SK-N-SH (cell line): Measurements from ENCODE around the gene C1orf174. TPM values are rescaled to one million over a fixed set of nuclear protein-coding genes. Genes with fewer than 3 reads are reported as not detected.

Source experiments
- CTCF ChIA-PET: fragments of 300-600, 350-600 bp; formaldehyde crosslinking; extraction: SDS; loops from one replicate; lab custom pipeline; 2021; lab: Yijun Ruan, JAX
- POLR2A ChIA-PET: fragments of 350-600 bp; sonication (Branson Sonifier 250); formaldehyde crosslinking; extraction: SDS; loops from one replicate; lab custom pipeline; 2020; ENCODE audit warnings: antibody characterized with exemption, inconsistent platforms; lab: Yijun Ruan, JAX
- DNase-seq: peaks from one replicate; pipeline ENCODE4 v3.0.0; 2012
- H2AFZ ChIP-seq: fragments of 200-600 bp; sonication (generic); 2 replicates; pipeline ENCODE4 v1.8.1; 2016; ENCODE audit warnings: antibody characterized with exemption, mild to moderate bottlenecking, low read depth
- H3F3A ChIP-seq: fragments of 200-600 bp; sonication (generic); replicated peaks from 2 replicates; pipeline ENCODE3; 2016; ENCODE audit warnings: antibody characterized with exemption, mild to moderate bottlenecking; ENCODE audit not compliant: insufficient read depth
- H3K27ac ChIP-seq, 2 experiments: fragments of 200-500 bp in 1 of 2; fragments of 200-600 bp in 1 of 2; sonication (Bioruptor generic) in 1 of 2; sonication (generic), shearing (Covaris generic) in 1 of 2; 2 replicates each; pipeline versions ENCODE4 v1.5.1 to v1.6.1; 2014 to 2016; ENCODE audit warnings: low read depth in 2 of 2, inconsistent platforms in 1 of 2, low read length in 1 of 2, mild to moderate bottlenecking in 1 of 2, mixed read lengths in 1 of 2
- H3K27me3 ChIP-seq: fragments of 200-600 bp; sonication (generic), shearing (Covaris generic); 2 replicates; pipeline ENCODE4 v1.6.1; 2016; ENCODE audit warnings: mixed run types; ENCODE audit not compliant: insufficient read depth
- H3K36me3 ChIP-seq, 2 experiments: fragments of 200-500 bp in 1 of 2; fragments of 200-600 bp in 1 of 2; sonication (Bioruptor generic) in 1 of 2; sonication (generic) in 1 of 2; replicated peaks in 1 of 2; 2 replicates each; pipeline versions ENCODE3 to v1.5.1; 2014 to 2016; ENCODE audit warnings: low read length in 1 of 2, mild to moderate bottlenecking in 1 of 2; ENCODE audit not compliant: insufficient read depth in 2 of 2, control insufficient read depth in 1 of 2
- H3K4me1 ChIP-seq, 2 experiments: fragments of 200-500 bp in 1 of 2; fragments of 200-600 bp in 1 of 2; sonication (Bioruptor generic) in 1 of 2; sonication (generic), shearing (Covaris generic) in 1 of 2; 2 replicates each; pipeline versions ENCODE4 v1.5.1 to v1.6.1; 2014 to 2016; ENCODE audit warnings: low read depth in 1 of 2, low read length in 1 of 2, mixed run types in 1 of 2; ENCODE audit not compliant: insufficient read depth in 2 of 2, control insufficient read depth in 1 of 2
- H3K4me2 ChIP-seq: fragments of 200-600 bp; sonication (generic), shearing (Covaris generic); 2 replicates; pipeline ENCODE4 v1.6.1; 2017; ENCODE audit warnings: mixed run types
- H3K4me3 ChIP-seq, 2 experiments: fragments of 200-500 bp in 1 of 2; fragments of 200-600 bp in 1 of 2; sonication (Bioruptor generic) in 1 of 2; sonication (generic), shearing (Covaris generic) in 1 of 2; 2 replicates each; pipeline versions ENCODE4 v1.5.1 to v1.8.1; 2014 to 2016; ENCODE audit warnings: low read depth in 2 of 2, inconsistent platforms in 1 of 2, low read length in 1 of 2, mild to moderate bottlenecking in 1 of 2, mixed read lengths in 1 of 2, moderate library complexity in 1 of 2
- H3K79me2 ChIP-seq: fragments of 200-600 bp; sonication (generic); 2 replicates; pipeline ENCODE4 v1.8.1; 2017; ENCODE audit warnings: mild to moderate bottlenecking; ENCODE audit not compliant: insufficient read depth
- H3K9ac ChIP-seq: fragments of 200-600 bp; sonication (generic); 2 replicates; pipeline ENCODE4 v1.6.1; 2017; ENCODE audit warnings: mixed run types
- H3K9me2 ChIP-seq: fragments of 200-600 bp; sonication (generic); 2 replicates; pipeline ENCODE4 v1.6.1; 2017; ENCODE audit warnings: mixed run types
- H3K9me3 ChIP-seq: fragments of 200-600 bp; sonication (generic); 2 replicates; pipeline ENCODE4 v1.6.1; 2017; ENCODE audit warnings: mixed run types, mild to moderate bottlenecking, moderate library complexity
- H4K20me1 ChIP-seq: fragments of 200-600 bp; sonication (generic); 2 replicates; pipeline ENCODE4 v1.6.1; 2017; ENCODE audit warnings: mild to moderate bottlenecking, mixed run types; ENCODE audit not compliant: insufficient read depth
- EZH2phosphoT487 ChIP-seq: fragments of 200-600 bp; sonication (generic); IDR thresholded peaks from 2 replicates; pipeline ENCODE4 v1.6.1; 2017; ENCODE audit warnings: low read depth, mixed run types, mild to moderate bottlenecking, antibody characterized with exemption, moderate library complexity, borderline replicate concordance
- FOXJ3 ChIP-seq: sonication (generic); formaldehyde crosslinking; IDR thresholded peaks from 2 replicates; pipeline ENCODE4 v1.5.1; 2020; ENCODE audit warnings: mild to moderate bottlenecking, missing genetic modification reagents
- FOXM1 ChIP-seq: IDR thresholded peaks from 2 replicates; pipeline ENCODE4 v1.4.0; 2012; ENCODE audit warnings: low read depth, mild to moderate bottlenecking
- GABPA ChIP-seq: IDR thresholded peaks from 2 replicates; pipeline ENCODE4 v1.4.0; 2012; ENCODE audit warnings: low read depth, mild to moderate bottlenecking
- JUND ChIP-seq: IDR thresholded peaks from 2 replicates; pipeline ENCODE4 v1.4.0; 2012
- NFIC ChIP-seq: IDR thresholded peaks from 2 replicates; pipeline ENCODE4 v1.4.0; 2012; ENCODE audit warnings: borderline replicate concordance
- POLR2AphosphoS5 ChIP-seq: IDR thresholded peaks from 2 replicates; pipeline ENCODE4 v1.6.1; 2012; ENCODE audit warnings: low read depth, low read length
- RCOR1 ChIP-seq: fragments of 150-350 bp; IDR thresholded peaks from 2 replicates; pipeline ENCODE4 v1.6.1; 2017; ENCODE audit warnings: antibody characterized with exemption, low read length
- RXRA ChIP-seq: IDR thresholded peaks from 2 replicates; pipeline ENCODE4 v1.4.0; 2012; ENCODE audit warnings: low read depth, mild to moderate bottlenecking, borderline replicate concordance
- TAF1 ChIP-seq: IDR thresholded peaks from 2 replicates; pipeline ENCODE4 v1.6.1; 2012; ENCODE audit warnings: low read depth, mild to moderate bottlenecking, low read length, moderate library complexity, borderline replicate concordance
- WGBS: methylation state at CpG from one replicate; pipeline ENCODE4 v1.1.6; 2017; ENCODE audit warnings: low lambda C conversion rate; 5-methylcytosine and 5-hydroxymethylcytosine counted together
- polyA plus RNA-seq, 3 experiments: library from polyadenylated mRNA; depleted of rRNA; stranded (reverse); fragments of >200 nt; gene quantifications; 2 replicates each; pipeline ENCODE4 v1.2.3, GENCODE V29; 2012
- TF ChIP-seq, protein P1 (sequence below): IDR thresholded peaks from 2 replicates; pipeline ENCODE4 v1.4.0; 2012; ENCODE audit warnings: low read depth, borderline replicate concordance
- TF ChIP-seq, protein P2 (sequence below): IDR thresholded peaks from 2 replicates; pipeline ENCODE4 v1.4.0; 2012; ENCODE audit warnings: low read depth
- TF ChIP-seq, protein P3 (sequence below): IDR thresholded peaks from 2 replicates; pipeline ENCODE4; 2012
- TF ChIP-seq, protein P4 (sequence below): fragments of 150-350 bp; IDR thresholded peaks from 2 replicates; pipeline ENCODE4 v1.6.1; 2016; ENCODE audit warnings: mild to moderate bottlenecking, low read depth, low read length
- TF ChIP-seq, protein P5 (sequence below): fragments of 150-350 bp; IDR thresholded peaks from 2 replicates; pipeline ENCODE4 v1.6.1; 2017; ENCODE audit warnings: antibody characterized with exemption, low read length, low read depth, borderline replicate concordance

Gene C1orf174
- polyA plus RNA-seq, 1 of the 3 experiments (the other 2 are of a cell fraction), result 21.4 TPM

DNA sequence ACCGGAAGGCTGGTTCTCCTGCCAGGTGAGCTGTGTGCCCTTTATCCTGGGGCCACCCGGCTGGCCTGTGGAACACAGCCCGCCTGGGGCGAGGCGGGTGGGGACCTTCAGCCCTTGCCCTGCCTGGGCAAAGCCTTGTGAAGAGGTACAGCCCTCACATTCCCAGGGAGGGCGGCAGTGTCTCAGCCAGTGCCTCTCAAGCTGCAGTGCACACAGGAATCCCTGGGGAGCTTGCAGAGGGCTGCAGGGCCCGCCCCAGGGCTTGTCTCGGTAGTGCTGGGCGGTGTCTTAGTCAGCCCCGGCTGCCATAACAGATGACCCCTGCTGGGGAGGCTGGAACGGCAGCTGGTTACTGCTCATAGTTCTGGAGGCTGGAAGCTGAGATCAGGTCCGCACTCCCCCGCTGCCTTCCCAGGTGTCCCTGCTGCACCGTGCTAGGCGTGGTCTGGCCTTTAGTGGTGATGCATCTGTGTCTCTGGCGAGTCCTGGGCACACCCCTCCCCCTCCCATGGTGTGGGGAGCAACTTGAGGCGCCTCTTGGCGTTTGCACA lies 30.2 kb downstream of the C1orf174 start:
- no peak overlapping the region for H3K4me2 ChIP-seq
- H3K4me3 ChIP-seq, result no peak overlapping the region
- no peak for TF ChIP-seq JUND
- TF ChIP-seq RCOR1, result no peak
- no peak for TF ChIP-seq FOXJ3 (CRISPR knock-in tag)
- TF ChIP-seq, protein P1, sequence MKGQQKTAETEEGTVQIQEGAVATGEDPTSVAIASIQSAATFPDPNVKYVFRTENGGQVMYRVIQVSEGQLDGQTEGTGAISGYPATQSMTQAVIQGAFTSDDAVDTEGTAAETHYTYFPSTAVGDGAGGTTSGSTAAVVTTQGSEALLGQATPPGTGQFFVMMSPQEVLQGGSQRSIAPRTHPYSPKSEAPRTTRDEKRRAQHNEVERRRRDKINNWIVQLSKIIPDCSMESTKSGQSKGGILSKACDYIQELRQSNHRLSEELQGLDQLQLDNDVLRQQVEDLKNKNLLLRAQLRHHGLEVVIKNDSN, result no peak
- TF ChIP-seq NFIC, result no peak
- TF ChIP-seq RXRA, result no peak
- TF ChIP-seq, protein P2, sequence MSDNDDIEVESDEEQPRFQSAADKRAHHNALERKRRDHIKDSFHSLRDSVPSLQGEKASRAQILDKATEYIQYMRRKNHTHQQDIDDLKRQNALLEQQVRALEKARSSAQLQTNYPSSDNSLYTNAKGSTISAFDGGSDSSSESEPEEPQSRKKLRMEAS, result no peak
- H2AFZ ChIP-seq, result no peak overlapping the region
- WGBS, result no CpG with 5 or more reads among the region's 18 CpGs
- H3K27me3 ChIP-seq, result no peaks in the 10 kb centered on the region
- peaks cover 3% of the 10 kb centered on the region for H3F3A ChIP-seq
- ChIA-PET POLR2A (no interaction called here), CTCF (interaction anchor here (1.2 kb wide), 1 partner anchor 21 kb away, joined by 3 read pairs; no protein-coding TSS in a partner anchor)
- no peaks in the 10 kb centered on the region for H3K9me2 ChIP-seq
- peaks cover 0 to 8% of the 10 kb centered on the region in 2 experiments for H3K36me3 ChIP-seq
- H4K20me1 ChIP-seq, result no peaks in the 10 kb centered on the region
- no peaks in the 10 kb centered on the region for H3K79me2 ChIP-seq
- H3K4me1 ChIP-seq, result no peaks in the 10 kb centered on the region
- no peaks in the 10 kb centered on the region for H3K9me3 ChIP-seq
- no peak for DNase-seq
- no peak overlapping the region for H3K9ac ChIP-seq
- H3K27ac ChIP-seq, result no peak overlapping the region

DNA sequence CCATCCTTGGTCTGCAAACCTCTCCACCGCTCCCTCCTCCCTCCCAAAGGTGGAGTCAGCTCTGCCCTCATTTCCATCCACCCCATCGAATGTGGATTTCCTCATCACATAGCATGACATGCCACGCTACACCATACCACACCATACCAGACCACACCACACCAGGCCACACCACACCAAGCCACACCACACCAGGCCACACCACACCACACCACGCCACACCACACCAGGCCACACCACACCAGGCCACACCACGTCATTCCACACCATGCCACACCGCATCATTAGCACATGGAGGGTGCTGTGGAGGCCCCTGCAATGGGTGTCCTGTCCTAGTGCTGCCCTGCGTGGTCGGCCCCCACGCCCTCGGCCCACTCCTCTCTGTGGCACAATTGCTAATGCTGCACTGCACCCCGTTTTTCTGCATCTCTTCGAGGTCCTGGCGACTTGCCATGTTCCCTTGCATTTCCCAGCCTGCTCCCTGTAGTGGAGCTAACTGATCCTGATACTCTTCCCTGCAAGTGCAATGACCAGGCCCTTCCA lies 31.5 kb downstream of the C1orf174 start:
- H3K27me3 ChIP-seq, result no peaks in the 10 kb centered on the region
- no peaks in the 10 kb centered on the region for H4K20me1 ChIP-seq
- H2AFZ ChIP-seq, result no peak overlapping the region
- no peaks in the 10 kb centered on the region for H3K9me3 ChIP-seq
- no peaks in the 10 kb centered on the region for H3K4me1 ChIP-seq
- no peaks in the 10 kb centered on the region for H3K79me2 ChIP-seq
- H3K9ac ChIP-seq, result no peak overlapping the region
- H3F3A ChIP-seq, result no peaks in the 10 kb centered on the region
- no peaks in the 10 kb centered on the region for H3K9me2 ChIP-seq
- H3K4me2 ChIP-seq, result no peak overlapping the region
- WGBS, result 74% methylated on average over 9 of the region's 13 CpGs
- DNase-seq, result no peak
- no peak overlapping the region for H3K27ac ChIP-seq
- H3K36me3 ChIP-seq, result peaks cover 0 to 5% of the 10 kb centered on the region in 2 experiments
- no peak overlapping the region for H3K4me3 ChIP-seq
- ChIA-PET POLR2A (interaction anchor here (1.1 kb wide), 1 partner anchor 11 kb away, joined by 3 read pairs; the partner anchor contains the start of genes CEP104 and DFFB), CTCF (interaction anchor here (1.4 kb wide), 1 partner anchor 13 kb away, joined by 3 read pairs; no protein-coding TSS in a partner anchor)
- TF ChIP-seq TAF1 (no peak), RCOR1 (no peak), JUND (no peak), EZH2phosphoT487 (no peak), GABPA (no peak), FOXM1 (no peak), POLR2AphosphoS5 (no peak)
- TF ChIP-seq, protein P3, sequence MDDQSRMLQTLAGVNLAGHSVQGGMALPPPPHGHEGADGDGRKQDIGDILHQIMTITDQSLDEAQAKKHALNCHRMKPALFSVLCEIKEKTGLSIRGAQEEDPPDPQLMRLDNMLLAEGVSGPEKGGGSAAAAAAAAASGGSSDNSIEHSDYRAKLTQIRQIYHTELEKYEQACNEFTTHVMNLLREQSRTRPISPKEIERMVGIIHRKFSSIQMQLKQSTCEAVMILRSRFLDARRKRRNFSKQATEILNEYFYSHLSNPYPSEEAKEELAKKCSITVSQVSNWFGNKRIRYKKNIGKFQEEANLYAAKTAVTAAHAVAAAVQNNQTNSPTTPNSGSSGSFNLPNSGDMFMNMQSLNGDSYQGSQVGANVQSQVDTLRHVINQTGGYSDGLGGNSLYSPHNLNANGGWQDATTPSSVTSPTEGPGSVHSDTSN, result no peak
- TF ChIP-seq, protein P4, sequence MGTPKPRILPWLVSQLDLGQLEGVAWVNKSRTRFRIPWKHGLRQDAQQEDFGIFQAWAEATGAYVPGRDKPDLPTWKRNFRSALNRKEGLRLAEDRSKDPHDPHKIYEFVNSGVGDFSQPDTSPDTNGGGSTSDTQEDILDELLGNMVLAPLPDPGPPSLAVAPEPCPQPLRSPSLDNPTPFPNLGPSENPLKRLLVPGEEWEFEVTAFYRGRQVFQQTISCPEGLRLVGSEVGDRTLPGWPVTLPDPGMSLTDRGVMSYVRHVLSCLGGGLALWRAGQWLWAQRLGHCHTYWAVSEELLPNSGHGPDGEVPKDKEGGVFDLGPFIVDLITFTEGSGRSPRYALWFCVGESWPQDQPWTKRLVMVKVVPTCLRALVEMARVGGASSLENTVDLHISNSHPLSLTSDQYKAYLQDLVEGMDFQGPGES, result no peak
- TF ChIP-seq, protein P5, sequence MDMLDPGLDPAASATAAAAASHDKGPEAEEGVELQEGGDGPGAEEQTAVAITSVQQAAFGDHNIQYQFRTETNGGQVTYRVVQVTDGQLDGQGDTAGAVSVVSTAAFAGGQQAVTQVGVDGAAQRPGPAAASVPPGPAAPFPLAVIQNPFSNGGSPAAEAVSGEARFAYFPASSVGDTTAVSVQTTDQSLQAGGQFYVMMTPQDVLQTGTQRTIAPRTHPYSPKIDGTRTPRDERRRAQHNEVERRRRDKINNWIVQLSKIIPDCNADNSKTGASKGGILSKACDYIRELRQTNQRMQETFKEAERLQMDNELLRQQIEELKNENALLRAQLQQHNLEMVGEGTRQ, result no peak
- TF ChIP-seq, protein P1, result no peak
